NCI-H526 treated with DMSO at 0.1 percent for 48 hours (cell line): ENCODE results near the gene MYH15.

Experiments
- DNase-seq: peaks from one replicate; lab custom pipeline; 2025; lab: John Stamatoyannopoulos, UW

MYH15 gene

GRCh38 chr3:108509871-108510270 is 525 bp downstream of the MYH15 start:
- no peak for DNase-seq

GRCh38 chr3:108509263-108509662 is 1.1 kb downstream of the MYH15 start:
- no peak for DNase-seq

- no peak for DNase-seq
Measured at GRCh38 chr3:108507902-108508301, 2.5 kb downstream of the MYH15 start.

GRCh38 chr3:108505811-108506210 is 4.6 kb downstream of the MYH15 start:
- no peak for DNase-seq

- no peak for DNase-seq
Measured at GRCh38 chr3:108503722-108504121, 6.7 kb downstream of the MYH15 start.

GRCh38 chr3:108501535-108501934 is 8.9 kb downstream of the MYH15 start:
- no peak for DNase-seq

- DNase-seq: no peak
Measured at GRCh38 chr3:108500728-108501127, 9.7 kb downstream of the MYH15 start.

- no peak for DNase-seq
Measured at GRCh38 chr3:108497271-108497670, 13.1 kb downstream of the MYH15 start.

- no peak for DNase-seq
Measured at GRCh38 chr3:108495717-108496116, 14.7 kb downstream of the MYH15 start.

GRCh38 chr3:108494906-108495531 is 15.4 kb downstream of the MYH15 start:
- no peak for DNase-seq

- no peak for DNase-seq
Measured at GRCh38 chr3:108493862-108494261, 16.5 kb downstream of the MYH15 start.

- no peak for DNase-seq
Measured at GRCh38 chr3:108491456-108491855, 18.9 kb downstream of the MYH15 start.

- DNase-seq: no peak
Measured at GRCh38 chr3:108489776-108490175, 20.6 kb downstream of the MYH15 start.

GRCh38 chr3:108488631-108489030 is 21.8 kb downstream of the MYH15 start:
- no peak for DNase-seq

- no peak for DNase-seq
Measured at GRCh38 chr3:108487439-108487838, 23.0 kb downstream of the MYH15 start.

- no peak for DNase-seq
Measured at GRCh38 chr3:108486941-108487340, 23.5 kb downstream of the MYH15 start.

- no peak for DNase-seq
Measured at GRCh38 chr3:108486338-108486737, 24.1 kb downstream of the MYH15 start.

- peak; percentile 30 for DNase-seq
Measured at GRCh38 chr3:108485146-108485545, 25.2 kb downstream of the MYH15 start.

GRCh38 chr3:108479224-108479623 is 31.2 kb downstream of the MYH15 start:
- no peak for DNase-seq

GRCh38 chr3:108477511-108478147 is 32.8 kb downstream of the MYH15 start:
- no peak for DNase-seq

GRCh38 chr3:108475220-108475782 is 35.1 kb downstream of the MYH15 start:
- DNase-seq: no peak

- DNase-seq: no peak
Measured at GRCh38 chr3:108474581-108474980, 35.8 kb downstream of the MYH15 start.

- DNase-seq: no peak
Measured at GRCh38 chr3:108473711-108474110, 36.7 kb downstream of the MYH15 start.
